AG09309 (cell line): ENCODE data around the gene PIH1D1.

ENCODE experiments used
- DNase-seq: peaks from one replicate; pipeline ENCODE4 v3.0.0-alpha.2; 2010; ENCODE audit warnings: low read depth
- H3K4me3 ChIP-seq: 2 replicates; pipeline ENCODE4 v1.5.1; 2011; ENCODE audit warnings: mild to moderate bottlenecking, low read depth, low read length, moderate library complexity; ENCODE audit not compliant: control insufficient read depth
- TF ChIP-seq, protein P1 (sequence below): IDR thresholded peaks from 2 replicates; pipeline ENCODE4 v1.5.1; 2011; ENCODE audit warnings: mild to moderate bottlenecking, low read depth, low read length, inconsistent platforms; ENCODE audit not compliant: insufficient read depth, control insufficient read depth; ENCODE audit errors: missing control alignments

PIH1D1 gene

GRCh38 chr19:49417088-49417487 is 34.5 kb downstream of the PIH1D1 start:
- TF ChIP-seq, protein P1, sequence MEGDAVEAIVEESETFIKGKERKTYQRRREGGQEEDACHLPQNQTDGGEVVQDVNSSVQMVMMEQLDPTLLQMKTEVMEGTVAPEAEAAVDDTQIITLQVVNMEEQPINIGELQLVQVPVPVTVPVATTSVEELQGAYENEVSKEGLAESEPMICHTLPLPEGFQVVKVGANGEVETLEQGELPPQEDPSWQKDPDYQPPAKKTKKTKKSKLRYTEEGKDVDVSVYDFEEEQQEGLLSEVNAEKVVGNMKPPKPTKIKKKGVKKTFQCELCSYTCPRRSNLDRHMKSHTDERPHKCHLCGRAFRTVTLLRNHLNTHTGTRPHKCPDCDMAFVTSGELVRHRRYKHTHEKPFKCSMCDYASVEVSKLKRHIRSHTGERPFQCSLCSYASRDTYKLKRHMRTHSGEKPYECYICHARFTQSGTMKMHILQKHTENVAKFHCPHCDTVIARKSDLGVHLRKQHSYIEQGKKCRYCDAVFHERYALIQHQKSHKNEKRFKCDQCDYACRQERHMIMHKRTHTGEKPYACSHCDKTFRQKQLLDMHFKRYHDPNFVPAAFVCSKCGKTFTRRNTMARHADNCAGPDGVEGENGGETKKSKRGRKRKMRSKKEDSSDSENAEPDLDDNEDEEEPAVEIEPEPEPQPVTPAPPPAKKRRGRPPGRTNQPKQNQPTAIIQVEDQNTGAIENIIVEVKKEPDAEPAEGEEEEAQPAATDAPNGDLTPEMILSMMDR = no peak
- H3K4me3 ChIP-seq = no peak overlapping the region
- DNase-seq = no peak

GRCh38 chr19:49415810-49416200 is 35.8 kb downstream of the PIH1D1 start:
- no peak for DNase-seq
- no peak overlapping the region for H3K4me3 ChIP-seq
- TF ChIP-seq, protein P1 = no peak

DNA sequence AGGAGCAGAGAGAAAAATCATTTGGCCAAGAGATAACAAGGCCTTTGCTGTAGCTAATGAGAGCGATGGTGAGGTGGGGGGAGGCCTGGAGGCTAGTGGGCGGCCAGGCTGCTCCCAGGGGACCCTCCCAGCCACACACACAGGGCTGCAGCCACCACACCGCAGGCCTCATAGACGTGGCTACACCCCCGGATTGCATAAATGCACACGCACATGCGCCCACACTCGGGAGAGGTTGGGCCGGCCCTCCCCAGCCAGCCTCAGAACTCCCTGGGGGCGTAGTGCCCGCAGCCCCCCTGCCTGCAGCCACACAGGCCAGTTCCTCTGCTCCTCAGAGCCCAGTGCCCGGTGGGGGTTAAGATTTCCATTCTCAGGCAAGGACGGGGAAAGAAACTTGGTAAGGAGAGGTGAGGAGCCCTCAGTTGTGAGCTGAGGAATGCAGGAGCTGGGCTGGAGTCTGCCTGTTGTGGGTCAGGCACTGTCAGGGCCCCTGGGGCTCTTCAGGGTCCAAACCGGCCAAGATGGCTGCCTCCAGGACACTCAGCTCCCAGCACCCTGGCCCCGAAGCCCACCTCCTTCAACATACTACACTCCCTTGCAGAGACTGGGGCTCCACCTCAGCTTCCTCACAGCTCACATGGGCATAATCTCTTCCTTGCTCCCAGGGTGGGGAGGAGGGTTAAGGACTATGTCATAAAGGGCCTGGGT is 36.4 kb downstream of the PIH1D1 start:
- no peak overlapping the region for H3K4me3 ChIP-seq
- TF ChIP-seq, protein P1 = no peak
- DNase-seq = no peak

GRCh38 chr19:49414256-49414655 is 37.4 kb downstream of the PIH1D1 start:
- TF ChIP-seq, protein P1 = no peak
- H3K4me3 ChIP-seq = no peak overlapping the region

DNA sequence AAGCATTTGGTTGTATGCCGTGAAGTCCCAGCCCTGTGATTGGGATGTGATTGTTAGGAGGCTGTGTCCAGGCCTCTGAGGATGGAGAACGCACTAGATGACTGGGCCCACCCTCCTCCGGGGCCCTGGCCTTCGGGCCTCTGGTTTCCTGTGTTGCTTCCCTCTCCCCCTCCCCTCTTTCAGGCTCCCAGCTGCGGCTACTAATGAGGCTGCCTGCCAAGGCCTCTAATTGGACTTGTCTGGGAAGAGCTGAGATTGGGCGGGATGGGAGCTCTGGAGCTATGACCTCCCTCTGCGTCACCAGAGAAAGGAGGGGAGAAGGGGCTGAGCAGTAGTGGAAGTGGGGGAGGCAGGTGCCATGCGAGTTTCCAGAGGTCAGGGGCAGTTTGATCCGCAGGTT is 38.3 kb downstream of the PIH1D1 start:
- TF ChIP-seq, protein P1 = no peak
- H3K4me3 ChIP-seq = no peak overlapping the region
- DNase-seq = no peak

More at GRCh38 chr19:49414256-49414655, 37.4 kb downstream of the PIH1D1 start:
- no peak for DNase-seq

- TF ChIP-seq, protein P1 = no peak
- H3K4me3 ChIP-seq = no peak overlapping the region
Measured at GRCh38 chr19:49411681-49412326, 39.8 kb downstream of the PIH1D1 start.

More at GRCh38 chr19:49411681-49412326, 39.8 kb downstream of the PIH1D1 start:
- no peak for DNase-seq
